ENCODE results near the gene COL18A1.

Gene COL18A1

DNA sequence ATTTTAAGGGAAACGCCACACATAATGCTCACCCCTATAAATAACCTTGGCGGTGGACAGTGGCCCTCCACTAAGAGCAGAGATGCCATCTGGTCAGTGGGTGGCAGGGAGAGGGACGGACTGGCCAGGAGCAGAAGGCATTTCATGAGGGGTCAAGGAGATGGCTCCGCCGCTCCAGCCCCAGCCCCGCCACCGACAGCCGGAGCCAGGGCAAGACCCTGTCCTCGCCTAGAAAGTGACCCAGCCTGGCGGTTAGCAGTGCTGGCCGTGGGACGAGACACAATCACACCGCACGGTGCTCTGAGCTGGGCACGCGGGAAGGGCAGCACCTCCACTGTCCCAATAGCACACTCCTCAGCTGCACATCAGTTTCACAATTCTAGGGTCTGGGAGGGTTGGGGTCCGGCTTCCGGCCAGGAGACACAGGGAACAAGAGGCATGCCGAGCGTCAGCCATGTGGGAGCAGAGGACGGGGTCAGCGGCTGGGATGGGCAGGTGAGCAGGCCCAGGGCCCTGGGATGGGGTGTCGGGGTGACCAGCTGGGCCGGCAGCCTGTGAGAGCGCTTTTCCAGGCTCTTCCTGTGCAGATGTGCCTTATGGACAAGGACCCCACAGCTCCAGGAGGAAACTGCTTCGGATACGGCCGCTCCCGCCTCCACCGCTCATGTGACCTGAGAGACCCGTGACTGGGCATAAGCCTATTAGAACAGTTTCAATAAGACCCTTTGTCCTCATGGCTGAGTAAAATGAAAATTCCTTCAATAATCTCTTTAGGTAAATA is 131.5 kb downstream of the COL18A1 start:
- no peak for DNase-seq (ENCODE audit: low read depth)

GRCh38 chr21:45537111-45537745 is 132.3 kb downstream of the COL18A1 start:
- DNase-seq (ENCODE audit: low read depth), result no peak

GRCh38 chr21:45537746-45538291 is 132.9 kb downstream of the COL18A1 start:
- no peak for DNase-seq (ENCODE audit: low read depth)

- DNase-seq (ENCODE audit: low read depth), result no peak
Observed at GRCh38 chr21:45538381-45539045, 133.5 kb downstream of the COL18A1 start.

- DNase-seq (ENCODE audit: low read depth), result no peak
Observed at GRCh38 chr21:45539046-45539795, 134.3 kb downstream of the COL18A1 start.

- DNase-seq (ENCODE audit: low read depth), result no peak
Observed at GRCh38 chr21:45539796-45540600, 135.0 kb downstream of the COL18A1 start.

GRCh38 chr21:45540601-45540970 is 135.6 kb downstream of the COL18A1 start:
- DNase-seq (ENCODE audit: low read depth), result no peak

DNA sequence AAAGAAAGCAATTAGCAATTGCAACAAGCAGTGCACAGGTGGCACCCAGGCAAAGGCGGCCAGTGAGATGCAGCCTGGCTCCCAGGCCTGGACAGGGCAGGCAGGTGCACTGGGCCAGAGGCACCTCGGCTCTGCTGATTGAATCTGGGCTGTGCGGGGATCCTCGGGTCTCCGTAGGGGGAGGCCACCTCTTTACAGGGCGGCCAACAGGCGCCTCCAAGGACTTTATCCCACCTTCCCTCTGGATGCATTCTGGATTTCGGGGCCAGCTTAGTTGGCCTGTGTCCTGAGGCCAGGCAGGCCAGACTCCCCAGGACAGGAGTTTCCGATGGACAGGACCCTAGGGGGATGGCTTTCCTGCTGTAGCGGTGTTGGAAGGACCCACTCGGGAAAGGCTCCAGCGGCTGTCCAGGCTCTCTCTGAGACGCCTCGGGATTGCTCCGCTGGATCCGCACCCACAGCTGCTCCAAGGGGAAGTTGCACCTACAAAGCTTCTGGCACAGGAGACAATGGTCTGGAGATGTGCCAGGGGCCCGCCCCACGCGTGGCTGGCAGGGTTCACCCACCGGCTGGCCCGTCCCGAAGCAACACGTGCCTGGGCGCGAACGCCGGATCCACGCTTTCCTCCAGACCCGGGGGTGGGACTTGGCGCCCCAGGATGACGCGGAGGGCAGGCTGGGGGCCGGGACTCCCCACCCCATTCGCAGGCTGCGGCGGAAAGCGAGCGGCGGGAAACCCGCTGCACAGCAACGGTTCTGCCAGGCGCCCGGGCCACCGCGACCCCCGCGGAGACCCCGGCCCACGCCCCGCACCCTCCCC is 136.5 kb downstream of the COL18A1 start:
- no peak for DNase-seq (ENCODE audit: low read depth)

- DNase-seq (ENCODE audit: low read depth), result no peak
Observed at GRCh38 chr21:45542242-45542666, 137.3 kb downstream of the COL18A1 start, which contains the start of gene SLC19A1. TSS of gene SLC19A1 (minus strand) at chr21:45542440. CDS start at chr21:45537959, 4,481 bp downstream.

- no peak for DNase-seq (ENCODE audit: low read depth)
Observed at GRCh38 chr21:45542667-45543370, 137.9 kb downstream of the COL18A1 start.

GRCh38 chr21:45543371-45543709 is 138.4 kb downstream of the COL18A1 start:
- no peak for DNase-seq (ENCODE audit: low read depth)

DNA sequence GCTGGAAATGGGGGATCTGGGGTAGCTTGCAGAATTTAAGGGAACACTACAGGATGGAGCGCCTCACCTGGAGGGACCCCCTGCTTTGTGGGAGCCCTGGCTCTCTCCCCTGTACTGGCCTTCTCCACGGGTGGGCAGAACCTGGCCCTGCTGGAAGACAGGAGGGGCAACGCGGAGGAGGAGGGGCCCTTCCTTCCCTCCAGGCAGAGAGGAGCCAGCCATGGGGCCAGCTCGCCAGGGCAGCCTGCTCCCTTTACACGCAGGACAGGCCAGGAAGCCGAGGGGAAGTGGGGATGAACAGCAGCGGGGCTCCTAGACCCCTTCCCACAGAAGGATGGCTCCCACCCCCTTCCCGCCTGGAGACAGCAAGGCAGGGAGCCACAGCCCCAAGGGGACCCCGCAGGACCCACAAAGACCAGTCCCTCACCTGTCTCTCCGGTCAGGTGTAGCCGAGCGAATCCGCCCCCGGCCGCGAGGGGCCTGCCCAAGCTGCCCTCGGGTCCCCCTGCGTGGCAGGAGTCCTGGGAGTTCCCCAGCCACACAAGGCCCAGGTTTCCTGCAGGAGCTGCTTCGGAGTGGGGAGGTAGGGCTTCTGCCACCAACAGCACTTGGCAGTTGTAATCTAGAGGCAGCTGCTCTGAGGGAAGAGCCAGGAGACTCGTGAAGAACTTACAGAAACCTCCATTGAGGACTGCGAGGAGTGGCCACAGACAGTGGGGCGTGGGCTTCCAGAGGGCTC is 138.9 kb downstream of the COL18A1 start:
- no peak for DNase-seq (ENCODE audit: low read depth)

- no peak for DNase-seq (ENCODE audit: low read depth)
Observed at GRCh38 chr21:45544449-45545235, 139.7 kb downstream of the COL18A1 start.

GRCh38 chr21:45545236-45545570 is 140.2 kb downstream of the COL18A1 start:
- DNase-seq (ENCODE audit: low read depth), result no peak

GRCh38 chr21:45545691-45546531 is 140.9 kb downstream of the COL18A1 start:
- no peak for DNase-seq (ENCODE audit: low read depth)

DNA sequence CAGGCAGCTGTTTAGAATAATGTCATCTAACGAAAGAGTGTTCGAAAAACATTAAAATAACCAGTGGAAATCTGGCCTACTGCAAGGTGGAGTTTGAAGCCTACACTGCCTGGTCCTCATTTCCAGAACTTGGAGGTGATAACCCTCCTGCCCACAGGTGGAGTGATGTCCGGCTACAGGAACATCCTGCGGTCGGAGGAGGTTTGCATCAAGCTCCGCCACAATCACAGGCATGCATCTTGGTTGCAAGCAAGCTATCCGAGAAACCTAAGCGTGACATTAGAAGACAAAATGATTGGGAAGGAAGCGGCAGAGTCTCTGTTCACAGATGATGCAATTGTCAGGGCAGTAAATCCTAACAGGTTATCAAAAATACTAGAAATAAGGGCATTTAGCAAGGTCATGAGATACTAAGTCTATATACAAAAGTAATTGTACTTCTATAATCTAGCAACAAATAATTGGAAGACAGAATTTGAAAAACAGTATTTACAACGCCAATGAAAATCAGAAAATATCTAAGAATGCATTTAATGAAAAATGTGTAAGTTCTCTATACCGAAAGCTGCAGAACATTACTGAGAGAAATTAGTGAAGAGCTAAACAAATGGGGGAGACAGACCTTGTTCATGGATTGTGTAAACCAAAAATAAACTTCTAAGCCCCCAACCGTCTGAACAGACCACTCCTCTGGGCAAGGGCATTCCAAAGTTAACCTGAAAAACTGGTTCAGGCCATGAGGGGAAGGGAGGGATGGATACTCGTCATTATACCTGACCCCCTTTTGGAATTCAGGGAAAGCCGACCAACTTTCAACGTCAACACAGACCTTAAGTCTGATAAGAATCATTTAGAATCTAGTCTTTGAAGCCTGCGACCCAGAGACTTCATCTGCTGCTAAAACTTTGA is 141.9 kb downstream of the COL18A1 start:
- no peak for DNase-seq (ENCODE audit: low read depth)
